ENCODE measurements around the gene ABLIM2.
A peak's percentile ranks its signal among the peaks of the same experiment; 100 is the strongest.

The ABLIM2 gene

GRCh38 chr4:8198206-8198905, 39.7 kb upstream of the ABLIM2 start:
- Mint-ChIP-seq H3K4me1 (ENCODE audit: low read depth) (peaks cover 33% of the 10 kb centered on the region), H3K9me3 (no peaks in the 10 kb centered on the region), H3K36me3 (ENCODE audit: low read depth) (peaks cover 6% of the 10 kb centered on the region), H3K27me3 (ENCODE audit: low read depth) (no peaks in the 10 kb centered on the region), H3K4me3 (peak overlapping the region; percentile 96), H3K27ac (peak overlapping the region; percentile 77)

GRCh38 chr4:8197521-8197920, 38.9 kb upstream of the ABLIM2 start:
- peaks cover 6% of the 10 kb centered on the region for H3K36me3 Mint-ChIP-seq (ENCODE audit: low read depth)
- H3K9me3 Mint-ChIP-seq = no peaks in the 10 kb centered on the region
- no peaks in the 10 kb centered on the region for H3K27me3 Mint-ChIP-seq (ENCODE audit: low read depth)
- H3K4me3 Mint-ChIP-seq = no peak overlapping the region
- H3K27ac Mint-ChIP-seq = no peak overlapping the region
- peaks cover 28% of the 10 kb centered on the region for H3K4me1 Mint-ChIP-seq (ENCODE audit: low read depth)

GRCh38 chr4:8195841-8196458, 37.3 kb upstream of the ABLIM2 start:
- H3K36me3 Mint-ChIP-seq (ENCODE audit: low read depth) = peaks cover 1% of the 10 kb centered on the region
- peaks cover 17% of the 10 kb centered on the region for H3K4me1 Mint-ChIP-seq (ENCODE audit: low read depth)
- H3K4me3 Mint-ChIP-seq = no peak overlapping the region
- H3K27me3 Mint-ChIP-seq (ENCODE audit: low read depth) = no peaks in the 10 kb centered on the region
- H3K9me3 Mint-ChIP-seq = no peaks in the 10 kb centered on the region
- H3K27ac Mint-ChIP-seq = peak overlapping the region; percentile 57

- H3K9me3 Mint-ChIP-seq = no peaks in the 10 kb centered on the region
- H3K27me3 Mint-ChIP-seq (ENCODE audit: low read depth) = no peaks in the 10 kb centered on the region
- no peak overlapping the region for H3K4me3 Mint-ChIP-seq
- no peak overlapping the region for H3K27ac Mint-ChIP-seq
- H3K4me1 Mint-ChIP-seq (ENCODE audit: low read depth) = peaks cover 13% of the 10 kb centered on the region
- peaks cover 1% of the 10 kb centered on the region for H3K36me3 Mint-ChIP-seq (ENCODE audit: low read depth)
Observed at GRCh38 chr4:8195431-8195830, 36.8 kb upstream of the ABLIM2 start.

GRCh38 chr4:8194306-8195242, 36.0 kb upstream of the ABLIM2 start:
- Mint-ChIP-seq H3K27me3 (ENCODE audit: low read depth) (no peaks in the 10 kb centered on the region), H3K9me3 (no peaks in the 10 kb centered on the region), H3K36me3 (ENCODE audit: low read depth) (peaks cover 1% of the 10 kb centered on the region), H3K4me1 (ENCODE audit: low read depth) (peaks cover 10% of the 10 kb centered on the region), H3K4me3 (no peak overlapping the region), H3K27ac (no peak overlapping the region)

- H3K27ac Mint-ChIP-seq = no peak overlapping the region
- peaks cover 1% of the 10 kb centered on the region for H3K4me1 Mint-ChIP-seq (ENCODE audit: low read depth)
- H3K36me3 Mint-ChIP-seq (ENCODE audit: low read depth) = no peaks in the 10 kb centered on the region
- H3K9me3 Mint-ChIP-seq = no peaks in the 10 kb centered on the region
- no peak overlapping the region for H3K4me3 Mint-ChIP-seq
- no peaks in the 10 kb centered on the region for H3K27me3 Mint-ChIP-seq (ENCODE audit: low read depth)
Observed at GRCh38 chr4:8192748-8193738, 34.4 kb upstream of the ABLIM2 start.

- Mint-ChIP-seq H3K27ac (no peak overlapping the region), H3K36me3 (ENCODE audit: low read depth) (no peaks in the 10 kb centered on the region), H3K4me3 (no peak overlapping the region), H3K27me3 (ENCODE audit: low read depth) (no peaks in the 10 kb centered on the region), H3K4me1 (ENCODE audit: low read depth) (no peaks in the 10 kb centered on the region), H3K9me3 (no peaks in the 10 kb centered on the region)
Observed at GRCh38 chr4:8191136-8191747, 32.6 kb upstream of the ABLIM2 start.

- no peak overlapping the region for H3K27ac Mint-ChIP-seq
- H3K27me3 Mint-ChIP-seq (ENCODE audit: low read depth) = no peaks in the 10 kb centered on the region
- no peaks in the 10 kb centered on the region for H3K9me3 Mint-ChIP-seq
- H3K36me3 Mint-ChIP-seq (ENCODE audit: low read depth) = no peaks in the 10 kb centered on the region
- H3K4me3 Mint-ChIP-seq = no peak overlapping the region
- no peaks in the 10 kb centered on the region for H3K4me1 Mint-ChIP-seq (ENCODE audit: low read depth)
Observed at GRCh38 chr4:8189551-8190466, 31.2 kb upstream of the ABLIM2 start.

- Mint-ChIP-seq H3K27me3 (ENCODE audit: low read depth) (no peaks in the 10 kb centered on the region), H3K9me3 (no peaks in the 10 kb centered on the region), H3K27ac (no peak overlapping the region), H3K4me1 (ENCODE audit: low read depth) (no peaks in the 10 kb centered on the region), H3K4me3 (no peak overlapping the region), H3K36me3 (ENCODE audit: low read depth) (no peaks in the 10 kb centered on the region)
Observed at GRCh38 chr4:8188743-8189550, 30.3 kb upstream of the ABLIM2 start.

- no peaks in the 10 kb centered on the region for H3K27me3 Mint-ChIP-seq (ENCODE audit: low read depth)
Observed at GRCh38 chr4:8188085-8188484, 29.5 kb upstream of the ABLIM2 start.

GRCh38 chr4:8185930-8186329, 27.3 kb upstream of the ABLIM2 start:
- Mint-ChIP-seq H3K4me3 (no peak overlapping the region), H3K27ac (no peak overlapping the region), H3K36me3 (ENCODE audit: low read depth) (no peaks in the 10 kb centered on the region), H3K9me3 (no peaks in the 10 kb centered on the region), H3K4me1 (ENCODE audit: low read depth) (no peaks in the 10 kb centered on the region), H3K27me3 (ENCODE audit: low read depth) (no peaks in the 10 kb centered on the region)

More at GRCh38 chr4:8188085-8188484, 29.5 kb upstream of the ABLIM2 start:
- H3K4me1 Mint-ChIP-seq (ENCODE audit: low read depth) = no peaks in the 10 kb centered on the region
- H3K27ac Mint-ChIP-seq = no peak overlapping the region
- H3K36me3 Mint-ChIP-seq (ENCODE audit: low read depth) = no peaks in the 10 kb centered on the region
- H3K9me3 Mint-ChIP-seq = no peaks in the 10 kb centered on the region
- H3K4me3 Mint-ChIP-seq = no peak overlapping the region

GRCh38 chr4:8185295-8185694, 26.7 kb upstream of the ABLIM2 start:
- Mint-ChIP-seq H3K9me3 (no peaks in the 10 kb centered on the region), H3K27me3 (ENCODE audit: low read depth) (no peaks in the 10 kb centered on the region), H3K4me3 (no peak overlapping the region), H3K36me3 (ENCODE audit: low read depth) (no peaks in the 10 kb centered on the region), H3K4me1 (ENCODE audit: low read depth) (no peaks in the 10 kb centered on the region), H3K27ac (no peak overlapping the region)
